Liver (tissue), 3 donors: ENCODE results near the gene TJP3.

ENCODE experiments used
- ATF3 ChIP-seq: IDR thresholded peaks from 2 replicates; pipeline ENCODE4 v1.6.1; 2016; ENCODE audit warnings: antibody characterized with exemption
- CTCF ChIP-seq: fragments of 150-350 bp; IDR thresholded peaks from 2 replicates; pipeline ENCODE4 v1.5.1; 2017; ENCODE audit warnings: improper control_type of control experiment, low read depth, low read length; ENCODE audit not compliant: missing input control
- HNF4G ChIP-seq: IDR thresholded peaks from 2 replicates; pipeline ENCODE4 v1.6.1; 2016; ENCODE audit warnings: antibody characterized with exemption
- RAD21 ChIP-seq, 2 donors: IDR thresholded peaks; 2 replicates each; pipeline ENCODE4 v1.6.1; 2016; ENCODE audit warnings: antibody characterized with exemption in 2 of 2, mild to moderate bottlenecking in 2 of 2
- TAF1 ChIP-seq: conservative IDR thresholded peaks from 2 replicates; pipeline ENCODE4 v1.6.1; 2016; ENCODE audit warnings: antibody characterized with exemption, mild to moderate bottlenecking
- TF ChIP-seq, protein P1 (sequence below): IDR thresholded peaks from 2 replicates; pipeline ENCODE4 v1.6.1; 2016; ENCODE audit warnings: antibody characterized with exemption, mild to moderate bottlenecking
- donor health status: healthy.
- donor health status: healthy.

- no peak for TF ChIP-seq CTCF
- no peak for TF ChIP-seq ATF3
- TF ChIP-seq, protein P1, sequence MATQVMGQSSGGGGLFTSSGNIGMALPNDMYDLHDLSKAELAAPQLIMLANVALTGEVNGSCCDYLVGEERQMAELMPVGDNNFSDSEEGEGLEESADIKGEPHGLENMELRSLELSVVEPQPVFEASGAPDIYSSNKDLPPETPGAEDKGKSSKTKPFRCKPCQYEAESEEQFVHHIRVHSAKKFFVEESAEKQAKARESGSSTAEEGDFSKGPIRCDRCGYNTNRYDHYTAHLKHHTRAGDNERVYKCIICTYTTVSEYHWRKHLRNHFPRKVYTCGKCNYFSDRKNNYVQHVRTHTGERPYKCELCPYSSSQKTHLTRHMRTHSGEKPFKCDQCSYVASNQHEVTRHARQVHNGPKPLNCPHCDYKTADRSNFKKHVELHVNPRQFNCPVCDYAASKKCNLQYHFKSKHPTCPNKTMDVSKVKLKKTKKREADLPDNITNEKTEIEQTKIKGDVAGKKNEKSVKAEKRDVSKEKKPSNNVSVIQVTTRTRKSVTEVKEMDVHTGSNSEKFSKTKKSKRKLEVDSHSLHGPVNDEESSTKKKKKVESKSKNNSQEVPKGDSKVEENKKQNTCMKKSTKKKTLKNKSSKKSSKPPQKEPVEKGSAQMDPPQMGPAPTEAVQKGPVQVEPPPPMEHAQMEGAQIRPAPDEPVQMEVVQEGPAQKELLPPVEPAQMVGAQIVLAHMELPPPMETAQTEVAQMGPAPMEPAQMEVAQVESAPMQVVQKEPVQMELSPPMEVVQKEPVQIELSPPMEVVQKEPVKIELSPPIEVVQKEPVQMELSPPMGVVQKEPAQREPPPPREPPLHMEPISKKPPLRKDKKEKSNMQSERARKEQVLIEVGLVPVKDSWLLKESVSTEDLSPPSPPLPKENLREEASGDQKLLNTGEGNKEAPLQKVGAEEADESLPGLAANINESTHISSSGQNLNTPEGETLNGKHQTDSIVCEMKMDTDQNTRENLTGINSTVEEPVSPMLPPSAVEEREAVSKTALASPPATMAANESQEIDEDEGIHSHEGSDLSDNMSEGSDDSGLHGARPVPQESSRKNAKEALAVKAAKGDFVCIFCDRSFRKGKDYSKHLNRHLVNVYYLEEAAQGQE: no peak
- no peak for TF ChIP-seq TAF1
- no peak for TF ChIP-seq RAD21 (IDR thresholded peaks at IDR 0.05)
- no peak for TF ChIP-seq HNF4G
Observed at GRCh38 chr19:3697671-3698385, 10.4 kb upstream of the TJP3 start.
